K562 (cell line): ENCODE results near the gene PLD3. TPM values are rescaled to one million over a fixed set of nuclear protein-coding genes. Genes with fewer than 3 reads are reported as not detected.

ENCODE experiments used
- BRD4 ChIP-seq: fragments of 200-600 bp; sonication (generic); IDR thresholded peaks from 2 replicates; pipeline ENCODE4 v1.6.1; 2017; ENCODE audit warnings: inconsistent platforms
- CREM ChIP-seq: IDR thresholded peaks from 2 replicates; pipeline ENCODE4 v1.6.1; 2014; ENCODE audit warnings: antibody characterized with exemption, low read depth
- CXXC5 ChIP-seq: fragments of 250-450 bp; sonication (Bioruptor Pico); IDR thresholded peaks from 2 replicates; pipeline ENCODE4 v1.8.0; 2022; ENCODE audit warnings: inconsistent platforms, mild to moderate bottlenecking, moderate library complexity
- E2F6 ChIP-seq, 2 experiments: IDR thresholded peaks; 2 replicates each; pipeline ENCODE4 v1.6.1; 2011; ENCODE audit warnings: borderline replicate concordance in 1 of 2, control low read depth in 1 of 2, low read depth in 1 of 2, low read length in 1 of 2, mild to moderate bottlenecking in 1 of 2, mixed read lengths in 1 of 2, moderate library complexity in 1 of 2; ENCODE audit not compliant: insufficient read depth in 1 of 2, insufficient read length in 1 of 2, poor library complexity in 1 of 2, severe bottlenecking in 1 of 2; ENCODE audit errors: extremely low read depth in 1 of 2
- FOXM1 ChIP-seq, 2 experiments: fragments of 450-650 bp in 1 of 2; sonication (generic) in 1 of 2; formaldehyde crosslinking in 1 of 2; IDR thresholded peaks; 2 replicates each; pipeline versions ENCODE4 v1.6.1 to v1.9.0; 2017 to 2022; ENCODE audit warnings: low read depth in 2 of 2, mild to moderate bottlenecking in 2 of 2, missing genetic modification reagents in 1 of 2, moderate library complexity in 1 of 2
- HMBOX1 ChIP-seq: sonication (generic); IDR thresholded peaks from 2 replicates; pipeline ENCODE4 v1.6.1; 2016
- HNRNPK ChIP-seq: fragments of 200-400 bp; formaldehyde crosslinking; IDR thresholded peaks from one replicate; pipeline ENCODE4 v1.6.1; 2018; ENCODE audit warnings: mild to moderate bottlenecking, low read depth, low read length; ENCODE audit not compliant: poor library complexity, severe bottlenecking
- MCM3 ChIP-seq: fragments of 450-650 bp; IDR thresholded peaks from 2 replicates; pipeline ENCODE4 v1.6.1; 2016
- MYC ChIP-seq, 2 experiments: fragments of 250-450 bp in 1 of 2; sonication (Bioruptor Pico) in 1 of 2; IDR thresholded peaks; 2 replicates each; pipeline versions ENCODE4 v1.5.1 to v1.6.1; 2012 to 2021; ENCODE audit warnings: low read depth in 2 of 2, borderline replicate concordance in 1 of 2, improper control_type of control experiment in 1 of 2, low read length in 1 of 2, mild to moderate bottlenecking in 1 of 2, moderate library complexity in 1 of 2
- NCOA6 ChIP-seq: fragments of 450-650 bp; IDR thresholded peaks from 2 replicates; pipeline ENCODE4 v1.6.1; 2017; ENCODE audit warnings: mild to moderate bottlenecking
- NR3C1 ChIP-seq: sonication (generic); formaldehyde crosslinking; IDR thresholded peaks from 2 replicates; pipeline ENCODE4 v1.8.1; 2022; ENCODE audit warnings: missing genetic modification reagents
- PURB ChIP-seq: sonication (generic); formaldehyde crosslinking; IDR thresholded peaks from 2 replicates; pipeline ENCODE4 v1.9.0; 2021; ENCODE audit warnings: low read depth, mild to moderate bottlenecking, missing genetic modification reagents
- RAD51 ChIP-seq: fragments of 450-650 bp; IDR thresholded peaks from 2 replicates; pipeline ENCODE4 v1.7.1; 2016; ENCODE audit warnings: low read depth, mild to moderate bottlenecking, borderline replicate concordance
- RBFOX2 ChIP-seq: fragments of 200-400 bp; formaldehyde crosslinking; IDR thresholded peaks from 2 replicates; pipeline ENCODE4 v1.6.1; 2017; ENCODE audit warnings: low read depth, mild to moderate bottlenecking, low read length, moderate library complexity
- RBM15 ChIP-seq: fragments of 200-400 bp; formaldehyde crosslinking; IDR thresholded peaks from 2 replicates; pipeline ENCODE4 v1.6.1; 2018; ENCODE audit warnings: mild to moderate bottlenecking, low read length, moderate library complexity; ENCODE audit not compliant: insufficient read depth
- RBM17 ChIP-seq: fragments of 200-400 bp; formaldehyde crosslinking; IDR thresholded peaks from 2 replicates; pipeline ENCODE4 v1.6.1; 2017; ENCODE audit warnings: low read depth, mild to moderate bottlenecking, low read length, borderline replicate concordance
- SAP30 ChIP-seq: fragments of 200-600 bp; sonication (generic); IDR thresholded peaks from 2 replicates; pipeline ENCODE4 v1.6.1; 2012; ENCODE audit warnings: borderline replicate concordance, low read depth, mild to moderate bottlenecking, moderate library complexity, low read length, control low read depth, inconsistent platforms; ENCODE audit not compliant: insufficient read depth, poor library complexity, severe bottlenecking
- SPI1 ChIP-seq: IDR thresholded peaks from 2 replicates; pipeline ENCODE4 v1.6.1; 2011; ENCODE audit warnings: low read depth, low read length, control low read depth, borderline replicate concordance
- TAF1 ChIP-seq: IDR thresholded peaks from 2 replicates; pipeline ENCODE4 v1.6.1; 2011; ENCODE audit warnings: mild to moderate bottlenecking, low read length, moderate library complexity; ENCODE audit not compliant: insufficient read depth, control insufficient read depth, severe bottlenecking; ENCODE audit errors: extremely low read depth
- ZNF184 ChIP-seq: sonication (generic); formaldehyde crosslinking; IDR thresholded peaks from 2 replicates; pipeline ENCODE4 v1.5.0; 2020; ENCODE audit warnings: missing genetic modification reagents
- ZNF57 ChIP-seq: fragments of 450-650 bp; formaldehyde crosslinking; IDR thresholded peaks from 2 replicates; pipeline ENCODE4 v1.4.0; 2020; ENCODE audit warnings: mild to moderate bottlenecking, moderate library complexity
- ZNF76 ChIP-seq: fragments of 250-450 bp; sonication (Bioruptor Pico); IDR thresholded peaks from 2 replicates; pipeline ENCODE4 v1.4.0; 2020; ENCODE audit warnings: mild to moderate bottlenecking, moderate library complexity, borderline replicate concordance
- polyA plus RNA-seq, 8 experiments: library from polyadenylated mRNA; depleted of rRNA in 4 of 8; stranded (reverse) in 5 of 8; unstranded in 3 of 8; fragments of >200 nt; fragmentation: Nextera tagmentation in 2 of 8; fragmentation: Illumina TruSeq in 1 of 8; extraction: Ambion mirVana in 2 of 8; extraction: Trizol in 1 of 8; gene quantifications; 2 replicates each; pipeline versions ENCODE4 v1.2.1 to v1.2.3, GENCODE V29; 2011 to 2014; ENCODE audit warnings: inconsistent platforms in 1 of 8, missing spikeins in 1 of 8
- total RNA-seq, 7 experiments: library from RNA; depleted of rRNA in 6 of 7; stranded (reverse); fragments of >200 nt in 6 of 7; fragmentation: Illumina TruSeq in 2 of 7; extraction: Trizol in 2 of 7; gene quantifications; 2 replicates each; pipeline versions ENCODE4 v1.2.1 to v1.2.3, GENCODE V29; 2011 to 2021; ENCODE audit warnings: low replicate concordance in 1 of 7
- TF ChIP-seq, protein P1 (sequence below): sonication (generic); formaldehyde crosslinking; IDR thresholded peaks from 2 replicates; pipeline ENCODE4 v1.9.0; 2022; ENCODE audit warnings: mild to moderate bottlenecking, missing genetic modification reagents
- TF ChIP-seq, protein P2 (sequence below): sonication (generic); formaldehyde crosslinking; IDR thresholded peaks from 2 replicates; pipeline ENCODE4 v1.8.0; 2022; ENCODE audit warnings: missing genetic modification reagents, mild to moderate bottlenecking, moderate library complexity, borderline replicate concordance

The PLD3 gene
- total and polyA plus RNA-seq, 9 of the 15 experiments (the other 6 are each of a cell fraction or from before 2014, with no cell fraction given), result 2.3 to 128 (median 72.7) TPM

- TF ChIP-seq, protein P1, sequence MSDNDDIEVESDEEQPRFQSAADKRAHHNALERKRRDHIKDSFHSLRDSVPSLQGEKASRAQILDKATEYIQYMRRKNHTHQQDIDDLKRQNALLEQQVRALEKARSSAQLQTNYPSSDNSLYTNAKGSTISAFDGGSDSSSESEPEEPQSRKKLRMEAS (CRISPR knock-in tag), result peak; percentile 24; the same call in 1 of the 2 replicates
- TF ChIP-seq SAP30 (peak; percentile 45), PURB (CRISPR knock-in tag) (no peak), FOXM1 (IDR thresholded peaks at IDR 0.05; ENCODE audit: low read depth) (no peak), FOXM1 (CRISPR knock-in tag; IDR thresholded peaks at IDR 0.05; ENCODE audit: low read depth) (0 out of 2 replicates have a peak, but pooled peaks have one; percentile 48), SPI1 (no peak), ZNF76 (CRISPR knock-in tag) (no peak), CXXC5 (CRISPR knock-in tag) (0 out of 2 replicates have a peak, but pooled peaks have one; percentile 23), HMBOX1 (peak; percentile 59), ZNF57 (CRISPR knock-in tag) (no peak), RBM17 (no peak), NCOA6 (no peak), CREM (no peak), MYC (IDR thresholded peaks at IDR 0.05; ENCODE audit: low read depth, low read length) (no peak), MYC (CRISPR knock-in tag; IDR thresholded peaks at IDR 0.05; ENCODE audit: borderline replicate concordance, low read depth) (0 out of 2 replicates have a peak, but pooled peaks have one; percentile 36), ZNF184 (CRISPR knock-in tag) (no peak), E2F6 (IDR thresholded peaks at IDR 0.05; ENCODE audit: borderline replicate concordance in 1 of 2, extremely low read depth in 1 of 2, insufficient read depth in 1 of 2, insufficient read length in 1 of 2, low read depth in 1 of 2, low read length in 1 of 2, poor library complexity in 1 of 2, severe bottlenecking in 1 of 2) (peak; percentile 73 to 75), MCM3 (no peak), RBM15 (no peak), BRD4 (no peak), NR3C1 (peak; percentile 38; the same call in 1 of the 2 replicates), HNRNPK (no peak), RAD51 (no peak), RBFOX2 (0 out of 2 replicates have a peak, but pooled peaks have one; percentile 18), TAF1 (no peak)
- TF ChIP-seq, protein P2, sequence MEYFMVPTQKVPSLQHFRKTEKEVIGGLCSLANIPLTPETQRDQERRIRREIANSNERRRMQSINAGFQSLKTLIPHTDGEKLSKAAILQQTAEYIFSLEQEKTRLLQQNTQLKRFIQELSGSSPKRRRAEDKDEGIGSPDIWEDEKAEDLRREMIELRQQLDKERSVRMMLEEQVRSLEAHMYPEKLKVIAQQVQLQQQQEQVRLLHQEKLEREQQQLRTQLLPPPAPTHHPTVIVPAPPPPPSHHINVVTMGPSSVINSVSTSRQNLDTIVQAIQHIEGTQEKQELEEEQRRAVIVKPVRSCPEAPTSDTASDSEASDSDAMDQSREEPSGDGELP (CRISPR knock-in tag), result peak; percentile 68; the same call in 1 of the 2 replicates
Measured at GRCh38 chr19:40398417-40399131, 50.1 kb downstream of the PLD3 start (continued).
